Right atrium auricular region (tissue), 2 donors: Measurements from ENCODE around the gene NOP14. TPM values are rescaled to one million over a fixed set of nuclear protein-coding genes. Genes with fewer than 3 reads are reported as not detected.

Experiments used
- DNase-seq: peaks from one replicate; pipeline ENCODE4 v3.0.0-alpha.2; 2019; ENCODE audit warnings: low spot score
- H3K27ac ChIP-seq, 2 donors: fragments of 200-600 bp; sonication (generic); 1 replicate in 1 of 2; 2 replicates in 1 of 2; pipeline ENCODE4 v1.5.1; 2016 to 2019
- H3K27me3 ChIP-seq, 2 donors: fragments of 200-600 bp; sonication (generic); one replicate each; pipeline versions ENCODE4 v1.5.1 to v1.6.0; 2017 to 2019
- H3K36me3 ChIP-seq: fragments of 200-600 bp; sonication (generic); one replicate; pipeline ENCODE4 v1.5.1; 2016
- H3K4me1 ChIP-seq, 2 donors: fragments of 200-600 bp; sonication (generic); one replicate each; pipeline versions ENCODE4 v1.5.1 to v1.6.0; 2017 to 2019
- H3K4me3 ChIP-seq, 2 donors: fragments of 200-600 bp; sonication (generic); 1 replicate in 1 of 2; 2 replicates in 1 of 2; pipeline ENCODE4 v1.5.1; 2017 to 2019; ENCODE audit warnings: mild to moderate bottlenecking in 1 of 2, moderate library complexity in 1 of 2
- H3K9me3 ChIP-seq, 2 donors: fragments of 200-600 bp; sonication (generic); one replicate each; pipeline ENCODE4 v1.5.1; 2019
- CTCF ChIP-seq, 2 donors: fragments of 200-600 bp; sonication (generic); IDR thresholded peaks; one replicate each; pipeline ENCODE4 v1.5.1; 2019; ENCODE audit warnings: antibody characterized with exemption in 2 of 2
- total RNA-seq, 2 donors: library from RNA; depleted of rRNA; stranded (reverse); fragments of >200 nt; gene quantifications; one replicate each; pipeline ENCODE4 v1.1.0, GENCODE V29; 2016

The NOP14 gene
- total RNA-seq, 2 donors from 2014 or later, result 12.2 to 14.2 TPM

DNA sequence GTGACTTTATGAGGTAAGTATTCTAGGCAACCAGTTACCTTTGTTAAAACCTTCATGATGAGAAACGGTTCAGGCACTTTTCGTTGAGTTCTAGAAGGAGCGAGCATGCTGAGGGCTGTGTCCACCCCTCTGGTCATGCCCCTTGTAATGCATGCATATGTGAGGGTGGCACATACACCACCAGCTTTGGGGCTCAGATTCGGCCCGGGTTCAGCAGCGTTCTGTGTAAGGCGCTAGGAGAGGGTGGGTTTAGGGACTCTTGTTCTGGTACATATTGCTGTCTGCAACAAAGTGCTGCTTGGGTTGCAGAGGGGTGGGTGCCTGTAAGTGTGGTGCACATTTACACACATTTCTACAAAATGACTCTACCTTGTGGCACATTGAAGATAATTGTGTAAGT lies 54.5 kb downstream of the NOP14 start:
- H3K36me3 ChIP-seq, result peaks cover 80% of the 10 kb centered on the region

GRCh38 chr4:2907706-2908293 lies 55.4 kb downstream of the NOP14 start:
- H3K27me3 ChIP-seq, result no peaks in the 10 kb centered on the region
- H3K4me3 ChIP-seq, result no peak overlapping the region
- no peaks in the 10 kb centered on the region for H3K9me3 ChIP-seq
- no peak for TF ChIP-seq CTCF (IDR thresholded peaks at IDR 0.05)
- no peaks in the 10 kb centered on the region for H3K4me1 ChIP-seq
- H3K36me3 ChIP-seq, result peaks cover 78% of the 10 kb centered on the region
- H3K27ac ChIP-seq, result no peak overlapping the region
- DNase-seq, result no peak

More for the DNA sequence above, 54.5 kb downstream of the NOP14 start:
- no peaks in the 10 kb centered on the region for H3K9me3 ChIP-seq
- TF ChIP-seq CTCF (IDR thresholded peaks at IDR 0.05), result no peak
- H3K4me3 ChIP-seq, result no peak overlapping the region
- DNase-seq, result no peak
- no peak overlapping the region for H3K27ac ChIP-seq
- H3K27me3 ChIP-seq, result no peaks in the 10 kb centered on the region
- H3K4me1 ChIP-seq, result no peaks in the 10 kb centered on the region

- Histone ChIP-seq H3K4me3 (no peak overlapping the region), H3K27me3 (no peaks in the 10 kb centered on the region), H3K9me3 (no peaks in the 10 kb centered on the region), H3K27ac (no peak overlapping the region), H3K36me3 (peaks cover 78% of the 10 kb centered on the region), H3K4me1 (no peaks in the 10 kb centered on the region)
- no peak for DNase-seq
- no peak for TF ChIP-seq CTCF (IDR thresholded peaks at IDR 0.05)
Observed at GRCh38 chr4:2907226-2907625, 56.0 kb downstream of the NOP14 start.

DNA sequence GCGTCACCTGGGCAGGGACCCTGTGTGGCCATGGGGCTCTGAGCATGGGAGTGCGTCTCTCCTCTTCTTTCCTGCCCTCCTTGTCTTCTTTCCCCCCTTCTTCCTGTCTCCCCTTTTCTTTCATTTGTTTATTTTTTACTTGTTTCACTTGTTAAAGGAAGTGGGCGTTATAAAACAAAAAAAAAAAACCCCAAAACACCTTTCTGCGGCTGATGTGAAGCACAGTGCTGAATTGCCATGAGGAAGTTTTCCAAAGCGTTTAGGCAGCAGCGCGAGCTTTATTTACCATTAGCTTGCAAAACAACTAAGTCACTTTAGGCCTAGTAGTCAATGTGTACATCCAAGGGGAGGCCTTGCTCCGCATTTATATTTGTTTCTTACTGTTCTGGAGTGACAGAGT lies 57.0 kb downstream of the NOP14 start:
- Histone ChIP-seq H3K9me3 (no peaks in the 10 kb centered on the region), H3K4me3 (no peak overlapping the region), H3K4me1 (no peaks in the 10 kb centered on the region), H3K36me3 (peaks cover 80% of the 10 kb centered on the region), H3K27ac (no peak overlapping the region), H3K27me3 (no peaks in the 10 kb centered on the region)
- DNase-seq, result no peak
- no peak for TF ChIP-seq CTCF (IDR thresholded peaks at IDR 0.05)

DNA sequence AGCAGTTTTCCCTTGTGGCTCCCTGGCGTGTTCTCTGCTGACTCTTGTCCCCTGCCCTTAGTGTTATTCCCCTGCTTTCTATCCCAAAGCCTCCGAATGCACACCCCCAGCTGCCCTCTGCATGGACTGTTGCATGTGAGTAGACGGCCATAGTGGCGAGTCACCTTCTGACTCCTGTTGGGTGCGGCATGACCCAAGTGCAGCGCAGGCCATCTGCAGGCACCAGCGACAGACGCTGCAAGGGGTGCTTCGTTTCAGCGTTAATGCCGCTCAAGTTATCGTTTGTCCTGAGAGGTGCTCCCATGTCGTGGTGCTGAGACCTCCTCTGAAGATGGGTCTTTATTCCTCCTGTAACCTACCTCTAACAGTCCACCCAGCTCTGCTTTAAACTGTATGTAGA lies 57.7 kb downstream of the NOP14 start:
- H3K36me3 ChIP-seq, result peaks cover 81% of the 10 kb centered on the region
- H3K9me3 ChIP-seq, result no peaks in the 10 kb centered on the region
- H3K27me3 ChIP-seq, result no peaks in the 10 kb centered on the region
- H3K27ac ChIP-seq, result no peak overlapping the region
- TF ChIP-seq CTCF (IDR thresholded peaks at IDR 0.05), result no peak
- no peak overlapping the region for H3K4me3 ChIP-seq
- no peak for DNase-seq
- H3K4me1 ChIP-seq, result no peaks in the 10 kb centered on the region

- H3K27ac ChIP-seq, result no peak overlapping the region
- H3K9me3 ChIP-seq, result no peaks in the 10 kb centered on the region
- H3K36me3 ChIP-seq, result peaks cover 97% of the 10 kb centered on the region
- H3K27me3 ChIP-seq, result no peaks in the 10 kb centered on the region
- H3K4me3 ChIP-seq, result no peak overlapping the region
- TF ChIP-seq CTCF (IDR thresholded peaks at IDR 0.05), result no peak
- H3K4me1 ChIP-seq, result no peaks in the 10 kb centered on the region
- DNase-seq, result no peak
Observed at GRCh38 chr4:2902126-2902525, 61.1 kb downstream of the NOP14 start.
